GM18526 (cell line): ENCODE data around the gene NFKB2.

Experiments used
- POLR2A ChIP-seq: IDR thresholded peaks from 3 replicates; pipeline ENCODE4 v1.6.1; 2011; ENCODE audit not compliant: insufficient read length; ENCODE audit errors: extremely low read depth

The NFKB2 gene

GRCh38 chr10:102400598-102401341 lies 5.3 kb downstream of the NFKB2 start:
- TF ChIP-seq POLR2A: no peak

- no peak for TF ChIP-seq POLR2A
Observed at GRCh38 chr10:102401342-102401654, 5.8 kb downstream of the NFKB2 start.

- TF ChIP-seq POLR2A: no peak
Observed at GRCh38 chr10:102401735-102402511, 6.4 kb downstream of the NFKB2 start.

GRCh38 chr10:102402512-102402896 lies 7.0 kb downstream of the NFKB2 start:
- no peak for TF ChIP-seq POLR2A

- TF ChIP-seq POLR2A: peak; percentile 4
Observed at GRCh38 chr10:102403115-102403514, 7.6 kb downstream of the NFKB2 start.

- TF ChIP-seq POLR2A: peak; percentile 13
Observed at GRCh38 chr10:102404361-102405107, 9.0 kb downstream of the NFKB2 start.

- peak; percentile 25 for TF ChIP-seq POLR2A
Observed at GRCh38 chr10:102405108-102405571, 9.6 kb downstream of the NFKB2 start.

- TF ChIP-seq POLR2A: no peak
Observed at GRCh38 chr10:102405632-102406031, 10.1 kb downstream of the NFKB2 start.

- no peak for TF ChIP-seq POLR2A
Observed at GRCh38 chr10:102406815-102407214, 11.3 kb downstream of the NFKB2 start.

- no peak for TF ChIP-seq POLR2A
Observed at GRCh38 chr10:102407425-102408130, 12.1 kb downstream of the NFKB2 start.

- TF ChIP-seq POLR2A: no peak
Observed at GRCh38 chr10:102408131-102408727, 12.7 kb downstream of the NFKB2 start.

- no peak for TF ChIP-seq POLR2A
Observed at GRCh38 chr10:102408728-102409603, 13.5 kb downstream of the NFKB2 start.

- no peak for TF ChIP-seq POLR2A
Observed at GRCh38 chr10:102409604-102410428, 14.3 kb downstream of the NFKB2 start.
